Upper lobe of right lung (tissue), 1 donor: ENCODE measurements around the gene ATIC. TPM values are rescaled to one million over a fixed set of nuclear protein-coding genes. Genes with fewer than 3 reads are reported as not detected.

Experiments used
- ATAC-seq: fragments of 200-7000 bp; cut with Tn5 transposase; one replicate; pipeline ENCODE4 v1.9.1; 2020; ENCODE audit warnings: mild to moderate bottlenecking, moderate library complexity
- DNase-seq: peaks from one replicate; pipeline ENCODE4 v3.0.0-alpha.2; 2020
- H3K27ac ChIP-seq: fragments of 200-600 bp; one replicate; pipeline ENCODE4 v1.8.0; 2022
- H3K27me3 ChIP-seq: fragments of 200-600 bp; one replicate; pipeline ENCODE4 v1.8.0; 2022; ENCODE audit warnings: mild to moderate bottlenecking
- H3K36me3 ChIP-seq: fragments of 200-600 bp; one replicate; pipeline ENCODE4 v1.8.0; 2022
- H3K4me1 ChIP-seq: fragments of 200-600 bp; one replicate; pipeline ENCODE4 v1.8.0; 2022
- H3K4me3 ChIP-seq: fragments of 200-600 bp; one replicate; pipeline ENCODE4 v1.8.0; 2022; ENCODE audit warnings: mild to moderate bottlenecking
- H3K9me3 ChIP-seq: fragments of 200-600 bp; one replicate; pipeline ENCODE4 v1.8.0; 2022
- CTCF ChIP-seq: fragments of 200-600 bp; IDR thresholded peaks from one replicate; pipeline ENCODE4 v1.8.0; 2022; ENCODE audit warnings: antibody characterized with exemption
- intact Hi-C: fragments of 100-400 bp; cut with DNase I; formaldehyde crosslinking; loops from one replicate; pipeline ENCODE4 v1.11.0; 2022
- total RNA-seq: library from RNA; stranded (reverse); fragmentation: NEBNext Ultra II Directional; extraction: Animal tissue kit (Norgen Biotek cat#: 25700); gene quantifications from one replicate; pipeline ENCODE4 v1.2.1, GENCODE V29; 2021
- donor health status: DM: no; HTN: yes; CAD: no; lungs with severe emphysema.

Gene ATIC
- total RNA-seq, 1 donor from 2014 or later = 71.0 TPM

DNA sequence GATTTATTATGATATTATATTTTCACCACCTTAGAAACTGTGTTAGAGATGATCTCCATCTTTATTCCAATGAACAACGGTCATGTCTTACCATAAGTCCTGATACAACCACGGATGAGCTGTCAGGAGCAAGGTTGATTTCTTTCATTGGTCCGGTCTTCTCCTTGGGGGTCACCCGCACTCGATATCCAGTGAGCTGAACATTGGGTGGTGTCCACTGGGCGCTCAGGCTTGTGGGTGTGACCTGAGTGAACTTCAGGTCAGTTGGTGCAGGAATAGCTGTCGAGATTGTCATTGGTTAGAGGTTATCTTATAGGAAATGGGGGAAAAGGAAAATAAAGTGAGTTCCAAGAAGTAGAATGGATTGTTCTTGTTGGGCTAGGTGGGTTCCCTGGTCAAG, 67.2 kb downstream of the ATIC start:
- H3K4me3 ChIP-seq = no peak overlapping the region
- intact Hi-C loops = no loop called here
- ATAC-seq = no peak
- no peak overlapping the region for H3K27ac ChIP-seq
- no peaks in the 10 kb centered on the region for H3K27me3 ChIP-seq
- no peak for DNase-seq
- peaks cover 87% of the 10 kb centered on the region for H3K36me3 ChIP-seq
- H3K9me3 ChIP-seq = no peaks in the 10 kb centered on the region
- TF ChIP-seq CTCF = no peak
- no peaks in the 10 kb centered on the region for H3K4me1 ChIP-seq

- H3K27ac ChIP-seq = no peak overlapping the region
- no peak for ATAC-seq
- no peaks in the 10 kb centered on the region for H3K4me1 ChIP-seq
- peaks cover 86% of the 10 kb centered on the region for H3K36me3 ChIP-seq
- H3K27me3 ChIP-seq = no peaks in the 10 kb centered on the region
- TF ChIP-seq CTCF = no peak
- no peaks in the 10 kb centered on the region for H3K9me3 ChIP-seq
- H3K4me3 ChIP-seq = no peak overlapping the region
- no peak for DNase-seq
- intact Hi-C loops = no loop called here
Observed at GRCh38 chr2:215379948-215380347, 68.1 kb downstream of the ATIC start.

DNA sequence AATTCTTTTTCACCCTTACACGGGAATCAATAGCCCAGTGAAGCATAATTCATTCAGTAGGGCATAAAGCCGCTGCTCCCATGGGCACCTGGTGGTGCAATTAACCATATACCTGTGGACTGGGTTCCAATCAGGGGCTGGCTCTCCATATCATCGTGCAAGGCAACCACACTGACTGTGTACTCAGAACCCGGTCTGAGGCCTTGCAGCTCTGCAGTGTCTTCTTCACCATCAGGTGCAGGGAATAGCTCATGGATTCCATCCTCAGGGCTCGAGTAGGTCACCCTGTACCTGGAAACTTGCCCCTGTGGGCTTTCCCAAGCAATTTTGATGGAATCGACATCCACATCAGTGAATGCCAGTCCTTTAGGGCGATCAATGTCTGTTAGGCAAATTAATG, 68.8 kb downstream of the ATIC start:
- DNase-seq = no peak
- Histone ChIP-seq H3K4me1 (no peaks in the 10 kb centered on the region), H3K9me3 (no peaks in the 10 kb centered on the region), H3K27me3 (no peaks in the 10 kb centered on the region), H3K36me3 (peaks cover 79% of the 10 kb centered on the region), H3K27ac (no peak overlapping the region), H3K4me3 (no peak overlapping the region)
- intact Hi-C loops = no loop called here
- ATAC-seq = no peak
- no peak for TF ChIP-seq CTCF

DNA sequence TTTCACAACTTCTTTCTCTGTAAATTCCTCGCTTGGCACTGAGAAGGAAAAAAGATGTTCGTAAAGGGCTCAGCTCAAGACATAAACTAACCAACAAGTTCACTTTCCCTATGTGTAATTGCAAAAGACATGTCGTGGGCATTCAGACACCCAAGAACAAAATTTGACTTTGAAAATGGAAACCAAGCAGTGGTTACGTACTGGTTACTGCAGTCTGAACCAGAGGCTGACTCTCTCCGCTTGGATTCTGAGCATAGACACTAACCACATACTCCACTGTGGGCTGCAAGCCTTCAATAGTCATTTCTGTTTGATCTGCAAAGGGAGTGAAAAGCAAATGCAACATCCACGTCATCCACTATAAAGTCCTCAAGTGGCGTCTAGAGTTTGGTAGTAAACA, 70.2 kb downstream of the ATIC start:
- peaks cover 80% of the 10 kb centered on the region for H3K36me3 ChIP-seq
- H3K4me3 ChIP-seq = no peak overlapping the region
- TF ChIP-seq CTCF = no peak
- ATAC-seq (no peak), DNase-seq (no peak)
- intact Hi-C loops = no loop called here
- no peak overlapping the region for H3K27ac ChIP-seq
- no peaks in the 10 kb centered on the region for H3K4me1 ChIP-seq
- no peaks in the 10 kb centered on the region for H3K27me3 ChIP-seq
- H3K9me3 ChIP-seq = no peaks in the 10 kb centered on the region

DNA sequence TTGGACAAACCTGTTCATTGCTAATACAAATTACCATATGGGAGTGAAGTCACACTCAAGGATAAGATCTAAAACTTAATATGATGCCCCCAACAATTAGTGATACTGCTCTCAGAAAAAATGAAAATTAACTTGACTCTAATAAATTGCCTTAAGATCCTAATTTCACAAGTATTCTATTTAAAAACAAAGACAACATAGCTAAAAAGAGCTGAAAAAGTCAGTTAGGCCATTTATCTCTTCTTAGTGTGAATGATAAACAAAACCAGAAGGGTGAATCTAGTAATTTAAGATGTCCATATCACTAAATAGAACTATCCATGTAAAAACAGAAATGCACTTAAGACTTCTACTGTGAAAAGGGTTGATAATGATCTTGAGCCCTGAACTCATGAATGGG, 70.6 kb downstream of the ATIC start:
- peaks cover 81% of the 10 kb centered on the region for H3K36me3 ChIP-seq
- H3K27me3 ChIP-seq = no peaks in the 10 kb centered on the region
- ATAC-seq (no peak), DNase-seq (no peak)
- H3K4me1 ChIP-seq = no peaks in the 10 kb centered on the region
- no peaks in the 10 kb centered on the region for H3K9me3 ChIP-seq
- TF ChIP-seq CTCF = no peak
- H3K4me3 ChIP-seq = no peak overlapping the region
- intact Hi-C loops = no loop called here
- H3K27ac ChIP-seq = no peak overlapping the region

GRCh38 chr2:215383652-215384279, 71.9 kb downstream of the ATIC start:
- TF ChIP-seq CTCF = no peak
- Histone ChIP-seq H3K4me3 (no peak overlapping the region), H3K36me3 (peaks cover 80% of the 10 kb centered on the region), H3K27me3 (no peaks in the 10 kb centered on the region), H3K4me1 (no peaks in the 10 kb centered on the region), H3K9me3 (no peaks in the 10 kb centered on the region), H3K27ac (no peak overlapping the region)
- no peak for DNase-seq
- intact Hi-C loops = no loop called here
- no peak for ATAC-seq
